Measurements from ENCODE around the gene FGD5.

DNA sequence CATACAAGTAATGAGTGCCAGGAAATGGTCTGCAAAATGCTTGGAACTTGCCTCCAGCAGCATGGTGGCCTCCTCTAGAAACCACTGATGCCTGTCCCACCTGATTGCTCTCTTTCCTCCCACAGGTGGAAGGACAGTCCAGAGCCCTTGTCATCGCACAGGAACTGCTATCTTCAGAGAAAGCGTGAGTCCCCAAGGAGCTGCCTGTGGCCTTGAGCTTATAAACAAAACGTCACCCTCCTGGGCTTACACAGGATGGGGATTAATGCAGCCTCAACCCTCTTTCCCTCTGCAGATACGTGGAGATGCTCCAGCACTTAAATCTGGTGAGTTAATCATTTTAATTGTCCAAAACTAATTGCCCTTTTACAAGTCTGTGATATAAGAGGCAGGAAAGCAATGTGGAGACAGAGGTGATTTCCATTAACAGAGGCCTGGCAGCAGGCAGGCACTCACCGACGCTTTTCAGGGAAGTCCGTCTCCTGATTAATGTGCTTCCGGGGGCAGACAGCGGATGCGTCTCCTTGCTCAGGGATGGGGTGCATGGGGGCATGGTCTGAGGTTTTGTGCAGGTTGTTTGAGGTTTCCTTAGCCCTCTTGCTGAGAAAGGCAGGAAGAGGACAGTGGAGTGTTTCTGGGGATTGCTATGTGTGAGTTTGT, 61.8 kb downstream of the FGD5 start:
- TF ChIP-seq, protein P1, sequence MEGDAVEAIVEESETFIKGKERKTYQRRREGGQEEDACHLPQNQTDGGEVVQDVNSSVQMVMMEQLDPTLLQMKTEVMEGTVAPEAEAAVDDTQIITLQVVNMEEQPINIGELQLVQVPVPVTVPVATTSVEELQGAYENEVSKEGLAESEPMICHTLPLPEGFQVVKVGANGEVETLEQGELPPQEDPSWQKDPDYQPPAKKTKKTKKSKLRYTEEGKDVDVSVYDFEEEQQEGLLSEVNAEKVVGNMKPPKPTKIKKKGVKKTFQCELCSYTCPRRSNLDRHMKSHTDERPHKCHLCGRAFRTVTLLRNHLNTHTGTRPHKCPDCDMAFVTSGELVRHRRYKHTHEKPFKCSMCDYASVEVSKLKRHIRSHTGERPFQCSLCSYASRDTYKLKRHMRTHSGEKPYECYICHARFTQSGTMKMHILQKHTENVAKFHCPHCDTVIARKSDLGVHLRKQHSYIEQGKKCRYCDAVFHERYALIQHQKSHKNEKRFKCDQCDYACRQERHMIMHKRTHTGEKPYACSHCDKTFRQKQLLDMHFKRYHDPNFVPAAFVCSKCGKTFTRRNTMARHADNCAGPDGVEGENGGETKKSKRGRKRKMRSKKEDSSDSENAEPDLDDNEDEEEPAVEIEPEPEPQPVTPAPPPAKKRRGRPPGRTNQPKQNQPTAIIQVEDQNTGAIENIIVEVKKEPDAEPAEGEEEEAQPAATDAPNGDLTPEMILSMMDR (IDR thresholded peaks at IDR 0.05), result no peak
- no peak for TF ChIP-seq POLR2A (IDR thresholded peaks at IDR 0.05)
